K562 (cell line): Measurements from ENCODE around the gene PRR15. TPM values are rescaled to one million over a fixed set of nuclear protein-coding genes. Genes with fewer than 3 reads are reported as not detected.
A peak's percentile ranks its signal among the peaks of the same experiment; 100 is the strongest.

Source experiments
- C11orf30 ChIP-seq: fragments of 450-650 bp; IDR thresholded peaks from 2 replicates; pipeline ENCODE4 v1.6.1; 2016; ENCODE audit warnings: low read depth, mild to moderate bottlenecking
- EHMT2 ChIP-seq: fragments of 450-650 bp; IDR thresholded peaks from 2 replicates; pipeline ENCODE4 v1.6.1; 2018; ENCODE audit warnings: antibody characterized with exemption
- NR2C1 ChIP-seq, 2 experiments: fragments of 450-650 bp; IDR thresholded peaks; 2 replicates each; pipeline ENCODE4 v1.6.1; 2017; ENCODE audit warnings: mild to moderate bottlenecking in 2 of 2, antibody characterized with exemption in 1 of 2, inconsistent platforms in 1 of 2, missing compliant biosample characterization in 1 of 2, missing genetic modification characterization in 1 of 2
- RAD21 ChIP-seq, 2 experiments: fragments of 250-450 bp in 1 of 2; fragments of 450-650 bp in 1 of 2; sonication (Bioruptor Pico) in 1 of 2; formaldehyde crosslinking in 1 of 2; IDR thresholded peaks in 1 of 2; conservative IDR thresholded peaks in 1 of 2; 2 replicates each; pipeline versions ENCODE4 v1.4.0 to v1.8.0; 2020 to 2022; ENCODE audit warnings: mild to moderate bottlenecking in 2 of 2, moderate library complexity in 1 of 2
- polyA plus RNA-seq, 8 experiments: library from polyadenylated mRNA; depleted of rRNA in 4 of 8; stranded (reverse) in 5 of 8; unstranded in 3 of 8; fragments of >200 nt; fragmentation: Nextera tagmentation in 2 of 8; fragmentation: Illumina TruSeq in 1 of 8; extraction: Ambion mirVana in 2 of 8; extraction: Trizol in 1 of 8; gene quantifications; 2 replicates each; pipeline versions ENCODE4 v1.2.1 to v1.2.3, GENCODE V29; 2011 to 2014; ENCODE audit warnings: inconsistent platforms in 1 of 8, missing spikeins in 1 of 8
- total RNA-seq, 7 experiments: library from RNA; depleted of rRNA in 6 of 7; stranded (reverse); fragments of >200 nt in 6 of 7; fragmentation: Illumina TruSeq in 2 of 7; extraction: Trizol in 2 of 7; gene quantifications; 2 replicates each; pipeline versions ENCODE4 v1.2.1 to v1.2.3, GENCODE V29; 2011 to 2021; ENCODE audit warnings: low replicate concordance in 1 of 7
- TF ChIP-seq, protein P1 (sequence below), 3 experiments: IDR thresholded peaks in 2 of 3; conservative IDR thresholded peaks in 1 of 3; 2 replicates each; pipeline ENCODE4 v1.5.1; 2011 to 2012; ENCODE audit warnings: low read length in 3 of 3, mild to moderate bottlenecking in 3 of 3, control low read depth in 2 of 3, improper control_type of control experiment in 1 of 3, inconsistent platforms in 1 of 3, low read depth in 1 of 3, mixed read lengths in 1 of 3, moderate library complexity in 1 of 3; ENCODE audit not compliant: insufficient read depth in 2 of 3
- TF ChIP-seq, protein P2 (sequence below): sonication (generic); formaldehyde crosslinking; IDR thresholded peaks from 2 replicates; pipeline ENCODE4 v1.8.1; 2023; ENCODE audit warnings: mild to moderate bottlenecking, missing genetic modification reagents
- TF ChIP-seq, protein P3 (sequence below): fragments of 450-650 bp; IDR thresholded peaks from 2 replicates; pipeline ENCODE4 v1.6.1; 2016; ENCODE audit warnings: mild to moderate bottlenecking, moderate library complexity

PRR15 gene
- total and polyA plus RNA-seq, 9 of the 15 experiments (the other 6 are each of a cell fraction or from before 2014, with no cell fraction given) = not detected

DNA sequence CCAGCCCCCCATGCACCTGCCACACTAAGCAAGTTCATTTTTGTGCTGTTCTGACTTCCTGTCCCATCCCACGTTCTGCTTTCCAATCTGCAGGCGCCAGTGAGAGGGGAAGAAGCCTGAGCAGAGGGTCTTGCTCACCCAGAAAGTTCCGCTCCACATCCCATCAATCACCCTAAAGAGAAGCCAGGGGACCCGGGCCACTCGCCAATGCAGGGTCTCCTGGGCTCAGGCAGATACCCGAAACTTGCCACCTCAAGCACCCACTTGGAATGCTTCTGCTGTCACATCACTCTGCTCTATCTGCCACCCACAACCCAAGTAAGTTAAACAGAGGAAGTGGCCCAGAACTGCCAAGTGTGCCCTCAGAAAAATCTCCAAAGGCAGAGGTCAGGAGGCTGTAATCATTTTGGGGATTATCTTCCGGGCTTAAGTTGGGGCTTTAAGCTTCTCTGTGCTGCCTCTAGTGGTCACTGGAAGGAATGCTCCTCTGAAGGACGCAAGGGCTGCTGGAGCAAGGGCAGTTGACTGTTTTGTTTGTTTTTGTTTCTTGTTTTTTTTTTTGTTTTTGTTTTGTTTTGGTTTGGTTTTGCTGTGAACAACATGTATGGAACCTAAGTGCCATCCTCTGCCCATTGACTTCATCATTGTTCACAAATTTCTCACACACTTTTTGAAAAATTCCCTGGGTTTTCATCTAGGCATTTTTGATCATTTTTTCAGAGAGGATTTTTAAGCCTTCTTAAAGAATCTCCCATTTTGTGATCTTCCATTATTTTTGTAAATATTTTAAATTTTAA, 25.5 kb downstream of the PRR15 start (continued):
- TF ChIP-seq, protein P1, sequence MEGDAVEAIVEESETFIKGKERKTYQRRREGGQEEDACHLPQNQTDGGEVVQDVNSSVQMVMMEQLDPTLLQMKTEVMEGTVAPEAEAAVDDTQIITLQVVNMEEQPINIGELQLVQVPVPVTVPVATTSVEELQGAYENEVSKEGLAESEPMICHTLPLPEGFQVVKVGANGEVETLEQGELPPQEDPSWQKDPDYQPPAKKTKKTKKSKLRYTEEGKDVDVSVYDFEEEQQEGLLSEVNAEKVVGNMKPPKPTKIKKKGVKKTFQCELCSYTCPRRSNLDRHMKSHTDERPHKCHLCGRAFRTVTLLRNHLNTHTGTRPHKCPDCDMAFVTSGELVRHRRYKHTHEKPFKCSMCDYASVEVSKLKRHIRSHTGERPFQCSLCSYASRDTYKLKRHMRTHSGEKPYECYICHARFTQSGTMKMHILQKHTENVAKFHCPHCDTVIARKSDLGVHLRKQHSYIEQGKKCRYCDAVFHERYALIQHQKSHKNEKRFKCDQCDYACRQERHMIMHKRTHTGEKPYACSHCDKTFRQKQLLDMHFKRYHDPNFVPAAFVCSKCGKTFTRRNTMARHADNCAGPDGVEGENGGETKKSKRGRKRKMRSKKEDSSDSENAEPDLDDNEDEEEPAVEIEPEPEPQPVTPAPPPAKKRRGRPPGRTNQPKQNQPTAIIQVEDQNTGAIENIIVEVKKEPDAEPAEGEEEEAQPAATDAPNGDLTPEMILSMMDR (IDR thresholded peaks at IDR 0.05 in 2 of 3, conservative IDR thresholded peaks at IDR 0.05 in 1 of 3; ENCODE audit: insufficient read depth in 2 of 3, low read depth in 1 of 3, low read length in 3 of 3) = peak; percentile 76 to 92 (median 79)
- TF ChIP-seq NR2C1 (IDR thresholded peaks at IDR 0.05) (peak; percentile 36; the same call in 1 of the 2 replicates), NR2C1 (tag; IDR thresholded peaks at IDR 0.05) (no peak), EHMT2 (0 out of 2 replicates have a peak, but pooled peaks have one; percentile 22), C11orf30 (no peak), RAD21 (CRISPR knock-in tag; conservative IDR thresholded peaks at IDR 0.05 in 1 of 2, IDR thresholded peaks at IDR 0.05 in 1 of 2) (peak; percentile 6 to 43; a peak in 2 of 4 replicates)
- TF ChIP-seq, protein P2, sequence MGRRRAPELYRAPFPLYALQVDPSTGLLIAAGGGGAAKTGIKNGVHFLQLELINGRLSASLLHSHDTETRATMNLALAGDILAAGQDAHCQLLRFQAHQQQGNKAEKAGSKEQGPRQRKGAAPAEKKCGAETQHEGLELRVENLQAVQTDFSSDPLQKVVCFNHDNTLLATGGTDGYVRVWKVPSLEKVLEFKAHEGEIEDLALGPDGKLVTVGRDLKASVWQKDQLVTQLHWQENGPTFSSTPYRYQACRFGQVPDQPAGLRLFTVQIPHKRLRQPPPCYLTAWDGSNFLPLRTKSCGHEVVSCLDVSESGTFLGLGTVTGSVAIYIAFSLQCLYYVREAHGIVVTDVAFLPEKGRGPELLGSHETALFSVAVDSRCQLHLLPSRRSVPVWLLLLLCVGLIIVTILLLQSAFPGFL (CRISPR knock-in tag) = no peak
- TF ChIP-seq, protein P3, sequence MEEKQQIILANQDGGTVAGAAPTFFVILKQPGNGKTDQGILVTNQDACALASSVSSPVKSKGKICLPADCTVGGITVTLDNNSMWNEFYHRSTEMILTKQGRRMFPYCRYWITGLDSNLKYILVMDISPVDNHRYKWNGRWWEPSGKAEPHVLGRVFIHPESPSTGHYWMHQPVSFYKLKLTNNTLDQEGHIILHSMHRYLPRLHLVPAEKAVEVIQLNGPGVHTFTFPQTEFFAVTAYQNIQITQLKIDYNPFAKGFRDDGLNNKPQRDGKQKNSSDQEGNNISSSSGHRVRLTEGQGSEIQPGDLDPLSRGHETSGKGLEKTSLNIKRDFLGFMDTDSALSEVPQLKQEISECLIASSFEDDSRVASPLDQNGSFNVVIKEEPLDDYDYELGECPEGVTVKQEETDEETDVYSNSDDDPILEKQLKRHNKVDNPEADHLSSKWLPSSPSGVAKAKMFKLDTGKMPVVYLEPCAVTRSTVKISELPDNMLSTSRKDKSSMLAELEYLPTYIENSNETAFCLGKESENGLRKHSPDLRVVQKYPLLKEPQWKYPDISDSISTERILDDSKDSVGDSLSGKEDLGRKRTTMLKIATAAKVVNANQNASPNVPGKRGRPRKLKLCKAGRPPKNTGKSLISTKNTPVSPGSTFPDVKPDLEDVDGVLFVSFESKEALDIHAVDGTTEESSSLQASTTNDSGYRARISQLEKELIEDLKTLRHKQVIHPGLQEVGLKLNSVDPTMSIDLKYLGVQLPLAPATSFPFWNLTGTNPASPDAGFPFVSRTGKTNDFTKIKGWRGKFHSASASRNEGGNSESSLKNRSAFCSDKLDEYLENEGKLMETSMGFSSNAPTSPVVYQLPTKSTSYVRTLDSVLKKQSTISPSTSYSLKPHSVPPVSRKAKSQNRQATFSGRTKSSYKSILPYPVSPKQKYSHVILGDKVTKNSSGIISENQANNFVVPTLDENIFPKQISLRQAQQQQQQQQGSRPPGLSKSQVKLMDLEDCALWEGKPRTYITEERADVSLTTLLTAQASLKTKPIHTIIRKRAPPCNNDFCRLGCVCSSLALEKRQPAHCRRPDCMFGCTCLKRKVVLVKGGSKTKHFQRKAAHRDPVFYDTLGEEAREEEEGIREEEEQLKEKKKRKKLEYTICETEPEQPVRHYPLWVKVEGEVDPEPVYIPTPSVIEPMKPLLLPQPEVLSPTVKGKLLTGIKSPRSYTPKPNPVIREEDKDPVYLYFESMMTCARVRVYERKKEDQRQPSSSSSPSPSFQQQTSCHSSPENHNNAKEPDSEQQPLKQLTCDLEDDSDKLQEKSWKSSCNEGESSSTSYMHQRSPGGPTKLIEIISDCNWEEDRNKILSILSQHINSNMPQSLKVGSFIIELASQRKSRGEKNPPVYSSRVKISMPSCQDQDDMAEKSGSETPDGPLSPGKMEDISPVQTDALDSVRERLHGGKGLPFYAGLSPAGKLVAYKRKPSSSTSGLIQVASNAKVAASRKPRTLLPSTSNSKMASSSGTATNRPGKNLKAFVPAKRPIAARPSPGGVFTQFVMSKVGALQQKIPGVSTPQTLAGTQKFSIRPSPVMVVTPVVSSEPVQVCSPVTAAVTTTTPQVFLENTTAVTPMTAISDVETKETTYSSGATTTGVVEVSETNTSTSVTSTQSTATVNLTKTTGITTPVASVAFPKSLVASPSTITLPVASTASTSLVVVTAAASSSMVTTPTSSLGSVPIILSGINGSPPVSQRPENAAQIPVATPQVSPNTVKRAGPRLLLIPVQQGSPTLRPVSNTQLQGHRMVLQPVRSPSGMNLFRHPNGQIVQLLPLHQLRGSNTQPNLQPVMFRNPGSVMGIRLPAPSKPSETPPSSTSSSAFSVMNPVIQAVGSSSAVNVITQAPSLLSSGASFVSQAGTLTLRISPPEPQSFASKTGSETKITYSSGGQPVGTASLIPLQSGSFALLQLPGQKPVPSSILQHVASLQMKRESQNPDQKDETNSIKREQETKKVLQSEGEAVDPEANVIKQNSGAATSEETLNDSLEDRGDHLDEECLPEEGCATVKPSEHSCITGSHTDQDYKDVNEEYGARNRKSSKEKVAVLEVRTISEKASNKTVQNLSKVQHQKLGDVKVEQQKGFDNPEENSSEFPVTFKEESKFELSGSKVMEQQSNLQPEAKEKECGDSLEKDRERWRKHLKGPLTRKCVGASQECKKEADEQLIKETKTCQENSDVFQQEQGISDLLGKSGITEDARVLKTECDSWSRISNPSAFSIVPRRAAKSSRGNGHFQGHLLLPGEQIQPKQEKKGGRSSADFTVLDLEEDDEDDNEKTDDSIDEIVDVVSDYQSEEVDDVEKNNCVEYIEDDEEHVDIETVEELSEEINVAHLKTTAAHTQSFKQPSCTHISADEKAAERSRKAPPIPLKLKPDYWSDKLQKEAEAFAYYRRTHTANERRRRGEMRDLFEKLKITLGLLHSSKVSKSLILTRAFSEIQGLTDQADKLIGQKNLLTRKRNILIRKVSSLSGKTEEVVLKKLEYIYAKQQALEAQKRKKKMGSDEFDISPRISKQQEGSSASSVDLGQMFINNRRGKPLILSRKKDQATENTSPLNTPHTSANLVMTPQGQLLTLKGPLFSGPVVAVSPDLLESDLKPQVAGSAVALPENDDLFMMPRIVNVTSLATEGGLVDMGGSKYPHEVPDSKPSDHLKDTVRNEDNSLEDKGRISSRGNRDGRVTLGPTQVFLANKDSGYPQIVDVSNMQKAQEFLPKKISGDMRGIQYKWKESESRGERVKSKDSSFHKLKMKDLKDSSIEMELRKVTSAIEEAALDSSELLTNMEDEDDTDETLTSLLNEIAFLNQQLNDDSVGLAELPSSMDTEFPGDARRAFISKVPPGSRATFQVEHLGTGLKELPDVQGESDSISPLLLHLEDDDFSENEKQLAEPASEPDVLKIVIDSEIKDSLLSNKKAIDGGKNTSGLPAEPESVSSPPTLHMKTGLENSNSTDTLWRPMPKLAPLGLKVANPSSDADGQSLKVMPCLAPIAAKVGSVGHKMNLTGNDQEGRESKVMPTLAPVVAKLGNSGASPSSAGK = no peak
